Suprapubic skin (tissue), 4 donors: ENCODE results near the gene JUP.

Experiments
- POLR2A ChIP-seq, 2 donors: fragments of 450-650 bp; IDR thresholded peaks; one replicate each; pipeline ENCODE4 v1.6.1; 2017; ENCODE audit warnings: antibody characterized with exemption in 2 of 2, mild to moderate bottlenecking in 2 of 2, moderate library complexity in 2 of 2
- POLR2AphosphoS5 ChIP-seq, 3 donors: sonication (generic); formaldehyde crosslinking; IDR thresholded peaks; one replicate each; pipeline ENCODE4 v1.6.1; 2017; ENCODE audit warnings: antibody characterized with exemption in 3 of 3

DNA sequence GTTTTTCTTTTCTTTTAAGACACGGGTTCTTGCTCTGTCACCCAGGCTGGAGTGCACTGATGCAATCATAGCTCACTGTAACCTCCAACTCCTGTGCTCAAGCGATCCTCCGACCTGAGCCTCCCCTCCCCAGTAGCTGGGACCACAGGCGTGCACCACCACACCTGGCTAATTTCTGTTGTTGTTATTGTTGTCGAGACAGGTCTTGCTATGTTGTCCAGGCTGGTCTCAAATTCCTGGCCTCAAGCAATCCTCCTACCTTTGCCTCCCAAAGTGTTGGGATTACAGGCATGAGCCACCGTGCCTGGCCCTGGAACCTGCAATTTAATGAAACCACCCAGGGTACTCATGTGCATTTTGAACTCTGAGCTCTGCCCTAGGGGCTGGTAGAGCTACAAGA is 24.1 kb downstream of the JUP start:
- no peak for TF ChIP-seq POLR2AphosphoS5 (IDR thresholded peaks at IDR 0.05)
- TF ChIP-seq POLR2A (IDR thresholded peaks at IDR 0.05), result no peak
